ENCODE measurements around the gene PPP2R2B.

Gene PPP2R2B

GRCh38 chr5:146772881-146773466, 105.6 kb downstream of the PPP2R2B start:
- no peak overlapping the region for H3K4me3 ChIP-seq (ENCODE audit: low read depth in 1 of 2, low read length in 1 of 2)
- no peaks in the 10 kb centered on the region for H3K9me3 ChIP-seq
- no peak overlapping the region for H3K27ac ChIP-seq
- TF ChIP-seq CTCF (IDR thresholded peaks at IDR 0.05), result no peak
- H3K36me3 ChIP-seq, result no peaks in the 10 kb centered on the region
- no peaks in the 10 kb centered on the region for H3K4me1 ChIP-seq (ENCODE audit: control insufficient read depth in 1 of 2, insufficient read depth in 1 of 2, low read depth in 1 of 2, low read length in 1 of 2)
- H3K27me3 ChIP-seq, result no peaks in the 10 kb centered on the region

DNA sequence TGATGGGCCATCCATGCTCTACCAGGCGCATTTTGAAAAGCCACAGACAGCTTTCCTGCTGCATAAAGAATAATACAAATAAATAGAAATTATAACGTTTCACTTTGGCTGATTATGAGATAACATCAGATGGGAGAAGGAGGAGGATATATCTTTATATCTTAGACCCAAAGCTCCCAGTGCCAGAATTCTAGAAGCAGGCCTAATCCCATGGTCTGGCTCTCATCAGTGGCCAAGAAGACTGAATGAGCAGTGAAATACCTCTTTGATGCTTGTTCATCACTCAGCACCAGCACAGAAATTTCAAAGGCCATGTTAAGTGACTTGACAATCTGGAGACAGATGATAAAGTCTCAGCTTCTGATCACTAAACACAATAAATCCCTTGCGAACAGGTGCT, 107.6 kb downstream of the PPP2R2B start:
- Histone ChIP-seq H3K4me3 (ENCODE audit: low read depth in 1 of 2, low read length in 1 of 2) (no peak overlapping the region), H3K9me3 (no peaks in the 10 kb centered on the region), H3K27ac (no peak overlapping the region), H3K36me3 (no peaks in the 10 kb centered on the region), H3K4me1 (ENCODE audit: control insufficient read depth in 1 of 2, insufficient read depth in 1 of 2, low read depth in 1 of 2, low read length in 1 of 2) (no peaks in the 10 kb centered on the region), H3K27me3 (no peaks in the 10 kb centered on the region)
- no peak for TF ChIP-seq CTCF (IDR thresholded peaks at IDR 0.05)

DNA sequence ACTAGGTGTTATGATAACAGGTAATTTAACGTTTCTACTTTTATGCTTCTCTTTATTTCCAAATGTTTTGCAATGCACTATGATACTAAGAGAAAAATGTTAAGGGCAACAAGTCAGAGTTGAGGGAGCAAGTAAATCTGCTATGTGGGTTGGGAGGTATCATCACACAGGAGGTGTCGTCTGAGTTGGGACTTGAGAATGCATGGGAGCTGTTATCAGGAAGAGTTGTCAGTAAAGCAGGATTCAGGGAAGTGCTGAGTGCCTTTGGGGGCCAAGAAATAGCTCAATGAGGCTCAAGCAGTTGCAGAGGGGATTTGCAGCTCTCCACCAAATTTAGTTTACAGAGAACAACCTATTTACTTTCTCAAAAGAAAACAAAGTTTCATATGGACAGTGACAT, 108.0 kb downstream of the PPP2R2B start:
- H3K9me3 ChIP-seq, result no peaks in the 10 kb centered on the region
- TF ChIP-seq CTCF (IDR thresholded peaks at IDR 0.05), result no peak
- no peak overlapping the region for H3K4me3 ChIP-seq (ENCODE audit: low read depth in 1 of 2, low read length in 1 of 2)
- H3K27me3 ChIP-seq, result no peaks in the 10 kb centered on the region
- no peaks in the 10 kb centered on the region for H3K4me1 ChIP-seq (ENCODE audit: control insufficient read depth in 1 of 2, insufficient read depth in 1 of 2, low read depth in 1 of 2, low read length in 1 of 2)
- no peaks in the 10 kb centered on the region for H3K36me3 ChIP-seq
- H3K27ac ChIP-seq, result no peak overlapping the region

DNA sequence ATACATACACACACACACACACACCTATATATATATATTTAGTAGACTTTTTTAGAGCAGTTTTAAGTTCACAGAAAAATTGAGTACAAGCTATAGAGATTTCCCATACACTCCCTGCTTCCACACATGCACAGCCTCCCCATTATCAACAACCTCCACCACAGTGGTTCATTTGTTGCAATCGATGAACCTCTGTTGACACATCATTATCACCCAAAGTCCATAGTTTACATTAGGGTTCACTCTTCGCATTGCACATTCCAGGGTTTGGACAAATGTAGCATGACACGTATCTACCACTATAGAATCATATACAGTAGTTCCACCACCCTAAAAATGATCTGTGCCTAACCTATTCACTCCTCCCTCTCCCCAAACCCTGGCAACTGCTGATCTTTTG, 111.0 kb downstream of the PPP2R2B start:
- H3K27ac ChIP-seq, result no peak overlapping the region
- H3K9me3 ChIP-seq, result no peaks in the 10 kb centered on the region
- H3K36me3 ChIP-seq, result no peaks in the 10 kb centered on the region
- H3K4me3 ChIP-seq (ENCODE audit: low read depth in 1 of 2, low read length in 1 of 2), result no peak overlapping the region
- no peak for TF ChIP-seq CTCF (IDR thresholded peaks at IDR 0.05)
- H3K4me1 ChIP-seq (ENCODE audit: control insufficient read depth in 1 of 2, insufficient read depth in 1 of 2, low read depth in 1 of 2, low read length in 1 of 2), result no peaks in the 10 kb centered on the region
- no peaks in the 10 kb centered on the region for H3K27me3 ChIP-seq

- no peak for TF ChIP-seq CTCF (IDR thresholded peaks at IDR 0.05)
- Histone ChIP-seq H3K27me3 (no peaks in the 10 kb centered on the region), H3K27ac (no peak overlapping the region), H3K9me3 (no peaks in the 10 kb centered on the region), H3K4me3 (ENCODE audit: low read depth in 1 of 2, low read length in 1 of 2) (no peak overlapping the region), H3K4me1 (ENCODE audit: control insufficient read depth in 1 of 2, insufficient read depth in 1 of 2, low read depth in 1 of 2, low read length in 1 of 2) (no peaks in the 10 kb centered on the region), H3K36me3 (no peaks in the 10 kb centered on the region)
These were observed 112.5 kb downstream of the PPP2R2B start for GRCh38 chr5:146766013-146766412.

All from neutrophil (primary cell).